Lower leg skin (tissue), 4 donors: Measurements from ENCODE around the gene CLIC3. TPM values are rescaled to one million over a fixed set of nuclear protein-coding genes. Genes with fewer than 3 reads are reported as not detected.

Experiments
- DNase-seq, 2 donors: peaks; one replicate each; pipeline ENCODE4 v3.0.0-alpha.2; 2019; ENCODE audit warnings: low spot score in 2 of 2
- H3K4me3 ChIP-seq: fragments of 200-600 bp; sonication (generic); 2 replicates; pipeline ENCODE4 v1.5.1; 2017; ENCODE audit warnings: mild to moderate bottlenecking, low read depth; ENCODE audit not compliant: poor library complexity, severe bottlenecking
- CTCF ChIP-seq, 3 donors: fragments of 450-650 bp; IDR thresholded peaks; one replicate each; pipeline ENCODE4 v1.5.1; 2016; ENCODE audit warnings: antibody characterized with exemption in 3 of 3, mild to moderate bottlenecking in 3 of 3, moderate library complexity in 2 of 3
- POLR2A ChIP-seq, 2 donors: fragments of 450-650 bp; IDR thresholded peaks; one replicate each; pipeline ENCODE4 v1.6.1; 2016 to 2017; ENCODE audit warnings: antibody characterized with exemption in 2 of 2, mild to moderate bottlenecking in 1 of 2, moderate library complexity in 1 of 2
- WGBS, 2 donors: methylation state at CpG; one replicate each; pipeline ENCODE4 v1.1.5; 2018; 5-methylcytosine and 5-hydroxymethylcytosine counted together
- intact Hi-C: fragments of 100-400 bp; cut with DNase I; formaldehyde crosslinking; loops from one replicate; pipeline ENCODE4 v1.15.0; 2023; ENCODE audit warnings: low total_unique reads
- total RNA-seq, 4 donors: library from RNA; depleted of rRNA; stranded (reverse); fragments of >200 nt; gene quantifications; one replicate each; pipeline ENCODE4 v1.1.0, GENCODE V29; 2016

CLIC3 gene
- total RNA-seq, 4 donors from 2014 or later = 114 to 328 (median 163) TPM

GRCh38 chr9:137011156-137011555 is 14.8 kb upstream of the CLIC3 start:
- DNase-seq = no peak
- no peak for TF ChIP-seq CTCF (IDR thresholded peaks at IDR 0.05)
- no peak for TF ChIP-seq POLR2A (IDR thresholded peaks at IDR 0.05)
- intact Hi-C loops = no loop called here
- H3K4me3 ChIP-seq = no peak overlapping the region
- WGBS, 2 donors = 97 to 98% methylated on average over 24 of the region's 24 CpGs

- no peak overlapping the region for H3K4me3 ChIP-seq
- no peak for DNase-seq
- intact Hi-C loops = no loop called here
- WGBS, 2 donors = 95% methylated on average over 24 to 48 of the region's 49 CpGs
- TF ChIP-seq CTCF (IDR thresholded peaks at IDR 0.05) (no peak), POLR2A (IDR thresholded peaks at IDR 0.05) (no peak)
These were observed 13.8 kb upstream of the CLIC3 start for GRCh38 chr9:137009938-137010732.

- DNase-seq = no peak
- TF ChIP-seq POLR2A (IDR thresholded peaks at IDR 0.05) (no peak), CTCF (IDR thresholded peaks at IDR 0.05) (no peak)
These were observed 12.8 kb upstream of the CLIC3 start for GRCh38 chr9:137009217-137009616.

GRCh38 chr9:137008312-137008711 is 11.9 kb upstream of the CLIC3 start:
- intact Hi-C loops = no loop called here
- 82 to 85% methylated on average over 21 of the region's 22 CpGs for WGBS, 2 donors
- DNase-seq = no peak
- TF ChIP-seq CTCF (IDR thresholded peaks at IDR 0.05) (no peak), POLR2A (IDR thresholded peaks at IDR 0.05) (no peak)
- H3K4me3 ChIP-seq = no peak overlapping the region

More at GRCh38 chr9:137009217-137009616, 12.8 kb upstream of the CLIC3 start:
- intact Hi-C loops = no loop called here
- WGBS, 2 donors = 93 to 94% methylated on average over 3 to 15 of the region's 18 CpGs
- H3K4me3 ChIP-seq = no peak overlapping the region

GRCh38 chr9:137007816-137008270 is 11.5 kb upstream of the CLIC3 start:
- DNase-seq = no peak
- WGBS, 2 donors = 88% methylated on average over 11 to 12 of the region's 13 CpGs
- no peak overlapping the region for H3K4me3 ChIP-seq
- intact Hi-C loops = no loop called here
- TF ChIP-seq POLR2A (IDR thresholded peaks at IDR 0.05) (no peak), CTCF (IDR thresholded peaks at IDR 0.05) (no peak)
